Left renal pelvis (tissue), 4 donors: ENCODE results near the gene RBM20. TPM values are rescaled to one million over a fixed set of nuclear protein-coding genes. Genes with fewer than 3 reads are reported as not detected.
A peak's percentile ranks its signal among the peaks of the same experiment; 100 is the strongest.

Experiments used
- DNase-seq, 4 donors: peaks; one replicate each; pipeline ENCODE4 v3.0.0-alpha.2; 2013; ENCODE audit warnings: low read depth in 4 of 4, low spot score in 3 of 4
- polyA plus RNA-seq, 4 donors: library from polyadenylated mRNA; unstranded; fragments of 120-200 nt; gene quantifications; one replicate each; pipeline ENCODE4 v1.2.1, GENCODE V29; 2013; ENCODE audit not compliant: insufficient read length in 4 of 4

RBM20 gene
- polyA plus RNA-seq, 4 donors, result 2.1 to 7.0 (median 5.1) TPM

DNA sequence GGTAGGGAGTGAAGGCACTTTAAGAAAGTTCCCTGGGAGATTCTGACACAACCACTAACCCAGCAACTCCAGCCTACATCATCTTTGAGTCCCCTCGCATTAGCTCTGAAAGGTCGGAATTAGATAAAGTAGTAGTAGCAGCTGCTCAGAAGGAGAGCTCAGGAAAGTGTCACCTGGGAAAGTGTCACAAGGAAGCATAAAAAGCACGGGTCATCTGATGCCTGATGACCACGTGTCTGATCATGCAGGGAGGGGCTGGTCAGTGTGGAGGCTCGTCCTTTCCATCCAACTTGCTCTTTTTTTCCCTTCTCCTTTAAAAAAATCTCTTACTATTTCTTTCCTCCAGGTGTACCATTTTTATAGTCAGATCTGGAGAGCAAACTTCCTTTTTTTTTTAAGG, 180.5 kb downstream of the RBM20 start:
- DNase-seq, result no peak

DNA sequence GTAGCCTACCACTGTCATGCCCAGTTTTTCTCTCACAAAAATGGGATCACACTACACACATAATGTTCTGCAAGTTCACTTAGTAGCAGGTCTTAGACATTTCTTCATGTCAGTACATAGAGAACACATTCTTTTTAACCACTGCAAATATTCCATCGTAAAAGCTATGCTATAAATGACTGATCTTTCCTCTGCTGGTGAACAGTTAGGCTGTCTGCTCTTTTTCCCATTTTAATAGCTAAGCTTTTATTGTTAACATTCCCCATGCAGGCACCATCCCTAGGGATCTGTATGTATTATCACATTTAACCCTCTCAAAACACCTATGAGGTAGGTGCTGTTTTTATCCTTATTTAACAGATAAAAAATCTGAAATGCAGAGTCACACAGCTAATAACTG, 181.4 kb downstream of the RBM20 start:
- DNase-seq, result no peak

DNA sequence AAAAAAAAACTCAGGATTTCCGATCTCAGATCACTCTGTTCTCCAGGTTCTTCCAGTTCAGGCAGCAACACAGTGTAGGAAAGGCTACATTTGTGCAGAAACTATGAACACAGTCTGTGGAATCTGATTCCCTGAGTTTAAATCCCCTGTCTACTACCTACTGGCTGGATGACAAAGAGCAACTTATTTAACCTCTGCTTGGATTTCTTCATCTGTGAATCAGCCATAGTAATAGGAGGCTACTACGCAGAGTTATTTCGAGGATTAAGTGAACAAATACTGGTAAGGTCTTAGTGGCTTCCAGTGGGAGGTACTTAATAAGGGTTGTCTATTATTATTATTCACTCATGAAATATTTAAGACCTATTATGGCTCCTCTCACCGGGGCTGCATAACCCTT, 183.3 kb downstream of the RBM20 start:
- no peak for DNase-seq

DNA sequence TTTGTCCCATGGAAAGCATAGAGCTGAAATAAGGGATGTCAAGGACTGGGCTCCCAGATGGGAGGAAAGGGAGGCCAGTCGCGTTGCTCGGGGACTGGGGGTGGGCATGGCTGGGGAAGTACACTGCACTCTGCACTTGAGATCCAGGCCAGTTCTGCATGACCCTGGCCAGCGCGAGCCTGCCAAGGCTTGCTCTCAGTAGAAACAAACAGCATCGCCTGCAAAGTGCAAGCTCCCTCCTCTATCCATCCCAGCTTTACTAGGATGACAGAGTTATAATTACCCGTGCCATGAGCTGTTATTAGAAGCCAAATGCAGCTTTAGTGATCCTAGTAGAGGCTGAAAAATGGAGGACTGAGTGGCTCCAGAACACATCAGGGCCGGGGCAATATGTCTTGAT, 183.7 kb downstream of the RBM20 start:
- DNase-seq, result no peak

DNA sequence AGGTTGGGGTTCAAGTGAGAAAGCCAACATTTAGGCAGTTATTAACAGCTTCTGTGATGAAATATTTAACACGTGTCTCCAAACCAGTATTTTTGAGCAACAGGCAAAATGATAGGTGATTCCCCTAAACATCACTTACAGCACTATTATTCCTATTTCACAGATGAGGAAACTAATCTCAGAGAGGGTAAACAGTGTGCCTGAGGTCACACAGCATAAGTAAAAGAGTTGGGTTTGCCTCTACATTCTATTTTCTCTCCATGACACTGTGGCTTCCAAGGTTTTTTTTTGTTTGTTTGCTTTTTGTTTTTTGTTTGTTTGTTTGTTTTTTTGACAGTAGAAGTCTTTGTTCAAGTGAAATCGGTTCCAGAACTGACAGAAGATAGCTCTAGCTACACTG, 184.4 kb downstream of the RBM20 start:
- DNase-seq, result no peak

DNA sequence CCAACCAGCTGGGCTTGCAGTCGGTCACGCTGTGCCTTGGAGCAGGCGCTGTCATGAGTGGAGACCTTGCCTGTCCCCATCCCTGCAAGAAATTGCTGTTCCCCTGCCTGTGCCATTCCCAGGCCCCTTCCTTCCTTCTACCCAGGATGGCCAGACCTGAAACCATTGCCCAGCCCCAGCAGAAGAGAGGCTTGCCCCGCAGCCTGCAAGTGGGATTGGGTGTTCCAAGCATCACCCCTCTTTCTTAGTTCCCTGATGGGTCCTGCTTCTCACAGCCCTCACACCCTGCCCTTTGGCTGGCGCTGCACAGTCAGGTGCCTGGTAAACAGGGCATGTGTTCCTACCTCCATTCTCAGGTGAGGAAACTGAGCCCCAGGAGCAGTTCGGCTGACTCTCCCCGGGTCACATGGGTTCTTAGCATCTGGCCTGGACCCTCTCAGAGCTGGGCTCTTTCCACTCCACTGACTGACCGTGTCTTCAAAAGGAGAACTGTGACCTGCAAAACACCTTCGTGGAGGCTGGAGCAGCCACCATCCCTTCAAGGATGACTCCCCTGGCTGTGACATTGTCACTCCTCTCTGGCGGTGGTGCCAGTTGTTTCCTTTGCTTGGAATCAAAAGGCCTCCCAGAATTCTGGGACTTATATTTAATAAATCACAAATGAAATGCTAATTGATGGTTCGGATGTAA, 185.7 kb downstream of the RBM20 start:
- DNase-seq, result no peak

DNA sequence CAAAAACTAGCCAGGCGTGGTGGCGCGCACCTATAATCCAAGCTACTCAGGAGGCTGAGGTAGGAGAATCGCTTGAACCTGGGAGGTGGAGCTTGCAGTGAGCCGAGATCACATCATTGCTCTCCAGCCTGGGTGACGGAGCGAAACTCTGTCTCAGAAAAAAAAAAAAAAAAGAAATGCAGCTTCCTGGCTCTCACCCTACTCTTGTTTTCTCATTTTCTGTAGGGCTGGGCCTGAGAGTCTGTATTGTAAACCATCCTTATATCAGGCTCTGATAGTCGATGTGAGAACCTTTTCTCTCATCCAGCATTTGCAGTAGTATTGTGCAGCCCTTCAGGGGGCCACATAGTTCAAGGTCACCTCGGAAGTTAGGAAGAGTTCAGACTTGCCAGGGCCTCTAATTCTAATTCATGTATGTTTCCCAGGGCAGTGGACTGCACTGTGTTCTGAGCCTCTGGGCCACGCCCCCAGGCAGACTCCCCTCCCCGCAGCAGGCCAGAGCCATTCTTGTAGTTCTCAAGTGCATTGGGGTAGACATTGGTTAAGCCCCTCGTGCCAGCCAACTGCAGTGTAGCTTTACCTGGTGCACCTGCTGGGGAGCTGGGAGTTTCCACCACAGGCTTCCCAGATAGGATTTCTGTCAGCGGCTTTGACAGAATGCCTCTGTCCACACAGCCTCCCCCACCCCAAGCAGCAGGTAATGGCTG, 189.3 kb downstream of the RBM20 start:
- DNase-seq, result no peak

DNA sequence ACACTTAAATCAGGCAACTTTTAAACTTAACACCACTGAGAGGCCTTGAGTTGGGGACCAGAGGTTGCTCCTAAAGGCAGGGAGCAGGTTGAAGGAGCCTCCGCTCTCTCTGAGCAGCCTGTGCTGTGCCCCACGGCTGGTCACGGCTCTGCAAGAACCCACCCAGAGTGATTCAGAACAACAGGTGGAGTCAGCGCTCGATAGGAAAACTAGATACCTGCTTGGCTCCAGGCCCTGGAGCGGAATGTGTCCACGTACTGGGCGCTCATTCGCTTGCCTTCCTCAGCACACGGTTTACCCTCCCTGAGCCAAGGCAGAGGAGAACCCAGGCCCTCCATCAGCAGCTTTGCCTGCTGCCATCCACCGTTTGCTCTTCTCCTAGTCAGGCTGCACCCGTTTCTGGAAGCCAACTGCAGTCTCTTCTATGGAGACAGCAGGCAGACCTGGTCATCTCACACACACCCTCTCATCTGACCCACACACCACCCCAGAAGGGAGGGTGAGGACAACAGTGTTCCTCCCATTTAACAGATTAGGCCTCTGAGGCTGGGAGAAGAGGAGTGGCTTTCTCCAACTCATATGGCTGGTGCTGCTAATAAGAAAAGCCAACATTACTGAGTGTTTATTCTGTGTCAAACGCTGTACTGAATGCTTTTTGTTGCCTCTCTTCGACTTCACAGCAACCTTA, 189.9 kb downstream of the RBM20 start:
- DNase-seq, result no peak

DNA sequence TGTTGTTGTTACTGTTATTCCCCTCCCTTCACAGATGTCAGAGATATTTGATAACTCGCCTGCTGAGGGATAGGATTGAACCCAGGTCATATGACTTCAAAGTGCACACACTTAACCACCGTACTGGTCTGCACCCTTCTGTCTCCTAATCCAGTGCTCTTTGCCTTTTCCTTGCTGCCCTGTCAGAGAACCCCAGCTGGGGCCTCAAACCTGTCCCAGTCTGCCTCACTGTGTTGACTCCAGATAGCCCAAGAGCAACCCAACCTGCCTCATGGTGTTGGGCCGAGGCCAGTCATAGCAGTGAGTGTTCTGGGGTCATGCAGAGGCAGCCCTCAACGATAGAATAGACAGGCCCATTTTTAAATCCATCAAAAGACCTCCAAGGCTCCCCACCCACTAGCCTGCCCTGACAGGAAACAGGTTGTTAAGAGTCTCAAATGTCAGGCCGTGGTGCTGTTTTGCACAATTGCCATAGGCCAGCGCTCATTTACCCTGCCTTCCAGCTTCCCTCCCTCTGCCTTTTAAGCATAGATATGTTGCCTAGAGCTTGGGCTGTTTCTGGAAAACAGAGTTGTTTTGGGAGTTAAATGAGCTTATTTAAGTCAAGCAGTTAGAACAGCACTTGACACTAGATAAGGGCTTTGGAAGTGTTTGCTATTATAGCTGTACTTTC, 190.6 kb downstream of the RBM20 start:
- DNase-seq, result peak in 3 of 4 donors; percentile 69 to 85 (median 76)

DNA sequence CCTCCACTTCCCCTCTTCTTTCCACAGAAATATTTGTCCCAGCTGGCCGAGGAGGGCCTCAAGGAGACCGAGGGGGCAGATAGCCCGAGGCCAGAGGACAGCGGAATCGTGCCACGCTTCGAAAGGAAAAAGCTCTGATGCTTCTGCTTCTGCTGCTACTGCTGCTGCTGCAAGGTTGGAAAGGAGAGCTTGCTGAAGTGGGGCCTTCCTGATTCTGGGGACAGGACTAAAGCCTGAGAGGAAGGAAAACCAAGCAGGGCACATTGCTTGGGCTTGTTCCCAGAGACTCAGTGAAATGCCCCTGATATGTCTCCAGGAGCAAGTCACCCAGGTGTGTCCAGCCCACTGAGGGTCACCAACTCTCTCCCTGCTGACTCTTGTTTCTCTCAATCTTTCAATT, 191.7 kb downstream of the RBM20 start:
- no peak for DNase-seq

DNA sequence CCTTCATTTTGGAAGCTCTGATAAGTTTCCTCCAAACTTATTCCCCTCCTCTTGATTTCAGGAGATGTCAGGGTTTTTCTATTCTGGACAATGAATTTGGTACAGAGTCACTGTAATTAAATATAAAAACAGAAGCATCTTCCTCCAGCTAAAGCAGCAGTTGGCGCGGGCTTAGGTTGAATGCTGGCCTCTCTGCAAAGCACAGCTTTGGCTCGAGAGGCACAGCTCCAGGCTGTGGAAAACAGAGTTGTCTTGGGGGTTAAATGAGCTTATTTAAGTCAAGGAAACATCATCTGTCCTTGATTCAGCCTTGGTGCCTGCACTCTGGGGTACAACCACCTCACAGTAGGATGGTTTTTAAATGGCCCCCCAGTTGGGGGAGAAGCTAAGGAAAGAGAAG, 192.6 kb downstream of the RBM20 start:
- no peak for DNase-seq

DNA sequence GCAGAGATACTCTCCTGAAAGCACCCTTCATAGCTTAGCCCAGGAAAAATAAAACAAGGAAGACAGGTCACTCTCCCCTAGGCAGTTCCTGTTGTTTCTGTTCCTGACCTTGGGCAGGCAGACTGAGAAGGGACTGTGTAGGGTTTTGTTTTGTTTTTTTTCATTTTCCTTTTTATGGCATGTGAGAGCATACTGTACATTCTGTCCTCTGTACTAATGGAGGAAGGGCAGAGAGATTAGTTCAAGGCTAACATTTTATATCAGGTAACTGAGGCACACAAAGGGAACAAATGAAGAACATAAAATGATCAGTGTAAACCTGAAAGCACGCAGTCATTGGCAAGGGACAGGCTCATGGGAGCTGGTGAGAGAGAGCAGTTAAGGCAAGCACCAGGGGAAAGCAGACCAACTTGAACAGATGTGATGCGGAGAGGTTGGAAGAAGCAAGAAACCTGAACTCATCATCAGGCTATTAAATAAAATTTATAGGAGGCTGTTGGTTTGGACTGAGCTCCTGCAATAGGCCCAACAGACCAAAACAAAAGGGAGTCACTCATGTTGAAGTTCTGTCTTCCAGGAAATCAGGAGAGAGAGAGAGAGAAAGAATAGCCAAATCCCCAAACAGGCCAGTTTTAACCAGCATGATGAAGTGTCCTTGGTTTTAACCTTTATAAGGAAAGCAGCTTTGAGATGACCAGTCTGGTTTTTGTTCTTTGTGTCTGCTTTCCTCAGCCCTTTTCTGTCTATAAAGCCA, 193.5 kb downstream of the RBM20 start:
- DNase-seq, result no peak

DNA sequence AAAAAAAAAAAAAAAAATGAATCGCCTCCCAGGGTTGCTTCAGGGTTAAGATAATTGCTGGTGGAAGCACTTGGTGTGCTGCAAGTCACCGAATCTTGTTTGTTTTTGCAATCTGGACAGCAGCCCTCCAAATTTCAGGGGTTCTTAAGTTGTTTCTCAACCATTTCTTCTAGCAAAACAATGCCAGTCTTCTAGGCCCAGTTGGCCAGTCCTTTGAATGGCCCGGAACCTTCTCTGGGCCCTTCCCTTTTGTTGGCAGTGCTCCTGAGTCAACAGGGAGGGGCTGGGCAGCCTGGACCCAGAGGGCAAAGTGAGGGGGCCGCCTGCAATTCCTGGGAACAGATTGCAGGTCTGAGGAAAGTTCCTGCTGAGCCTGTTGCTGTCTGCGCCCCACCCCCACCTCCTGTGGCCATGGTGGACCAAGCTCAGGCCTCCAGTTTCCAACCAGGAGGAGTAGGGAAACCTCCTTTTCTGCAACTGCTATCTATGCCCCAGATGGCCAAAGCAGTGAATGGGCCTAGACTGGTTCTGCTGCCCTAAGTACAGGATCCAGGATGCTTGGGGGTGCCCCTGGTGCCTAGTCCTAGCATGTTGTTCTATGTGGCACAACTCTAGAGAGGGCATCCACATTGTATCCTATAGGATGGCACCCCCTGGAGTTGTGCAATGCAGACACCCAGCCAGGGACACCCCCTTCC, 196.2 kb downstream of the RBM20 start:
- no peak for DNase-seq

DNA sequence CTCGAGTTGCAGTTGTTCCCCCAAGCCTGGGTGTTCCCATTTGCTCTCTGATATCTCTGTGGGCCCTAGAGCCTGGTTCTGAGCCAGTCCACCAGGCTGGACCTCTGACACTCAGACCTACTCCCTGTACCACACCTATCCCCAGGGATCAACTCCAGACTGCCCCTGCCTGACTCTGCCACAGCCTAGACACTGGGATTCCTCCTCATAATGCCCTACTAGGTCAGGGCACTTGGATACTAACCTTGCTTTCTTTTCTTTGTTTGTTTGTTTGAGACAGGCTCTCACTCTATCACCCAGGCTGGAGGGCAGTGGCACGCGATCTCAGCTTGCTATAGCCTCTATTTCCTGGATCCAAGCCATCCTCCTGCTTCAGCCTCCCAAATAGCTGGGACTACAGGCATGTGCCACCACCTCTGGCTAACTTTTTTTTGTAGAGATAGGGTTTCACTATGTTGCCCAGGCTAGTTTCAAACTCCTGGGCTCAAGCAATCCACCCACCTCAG, 196.8 kb downstream of the RBM20 start:
- no peak for DNase-seq

DNA sequence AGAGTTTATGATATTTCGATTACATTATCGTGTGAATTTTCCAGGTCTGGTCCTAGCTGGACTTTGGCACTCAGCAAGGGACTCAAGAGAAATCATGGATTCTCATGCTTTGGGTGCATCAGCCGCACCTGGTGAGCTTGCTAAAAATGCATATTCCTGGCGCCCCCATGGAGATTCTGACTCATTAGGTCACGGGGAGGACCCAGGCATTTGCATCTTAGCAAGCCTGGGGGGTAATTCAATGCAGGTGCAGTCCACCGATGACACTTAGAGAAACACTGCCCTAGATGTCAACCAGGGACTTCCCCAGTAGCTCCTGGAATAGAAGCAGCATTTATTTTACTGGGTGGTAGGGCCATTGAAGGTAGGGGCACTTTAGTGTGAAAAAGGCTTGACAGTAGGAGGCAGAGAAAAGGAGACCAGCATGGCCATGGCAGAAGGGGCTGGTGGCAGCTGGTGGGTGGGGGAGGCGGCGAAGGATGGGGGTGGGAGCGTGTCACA, 197.7 kb downstream of the RBM20 start:
- no peak for DNase-seq

DNA sequence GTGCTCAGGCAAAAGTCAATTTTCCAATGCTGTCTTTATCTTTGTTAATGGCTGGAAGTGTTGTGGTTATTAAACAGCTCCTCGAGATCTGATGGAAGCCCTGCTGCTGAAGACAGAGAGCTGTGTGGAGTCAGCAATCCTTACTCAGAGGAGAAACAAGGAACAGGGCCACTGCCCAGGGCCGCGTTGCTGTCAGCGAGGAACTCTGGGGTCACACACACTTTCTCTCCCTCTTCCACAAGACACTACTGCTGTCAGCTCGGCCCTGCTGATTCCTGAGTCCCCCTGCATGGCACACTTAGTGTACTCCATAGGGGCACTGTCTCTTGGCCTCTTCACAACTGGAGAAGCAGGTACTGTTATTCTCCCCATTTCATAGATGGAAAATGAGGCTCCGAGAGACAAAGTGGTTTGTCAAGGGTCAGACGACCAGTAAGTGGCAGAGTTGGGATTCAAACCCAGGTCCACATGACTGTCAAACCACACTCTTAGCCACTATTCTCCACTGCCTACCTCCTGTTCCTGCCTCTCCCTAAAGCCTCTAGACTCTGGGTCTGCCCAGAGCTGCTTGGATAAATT, 198.3 kb downstream of the RBM20 start:
- DNase-seq, result no peak

DNA sequence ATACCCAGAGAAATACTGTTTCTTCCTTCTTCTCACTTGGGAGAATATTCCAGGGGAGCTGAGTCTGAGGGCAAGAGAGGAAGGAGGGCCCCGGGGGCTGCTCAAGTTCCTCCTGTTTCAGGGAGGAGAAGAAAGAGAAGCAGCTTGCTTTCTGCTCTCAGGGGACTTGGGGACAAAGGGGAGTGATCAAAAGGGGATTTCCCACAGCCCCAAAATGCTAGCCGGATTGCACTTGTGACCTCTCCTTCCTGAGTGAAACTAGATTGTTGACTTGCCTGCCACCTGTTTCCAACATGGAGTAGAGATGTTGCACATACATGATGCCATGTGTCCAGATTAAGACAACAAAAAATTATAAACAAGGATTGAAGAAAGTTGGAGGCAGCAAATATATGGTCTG, 198.9 kb downstream of the RBM20 start:
- no peak for DNase-seq

DNA sequence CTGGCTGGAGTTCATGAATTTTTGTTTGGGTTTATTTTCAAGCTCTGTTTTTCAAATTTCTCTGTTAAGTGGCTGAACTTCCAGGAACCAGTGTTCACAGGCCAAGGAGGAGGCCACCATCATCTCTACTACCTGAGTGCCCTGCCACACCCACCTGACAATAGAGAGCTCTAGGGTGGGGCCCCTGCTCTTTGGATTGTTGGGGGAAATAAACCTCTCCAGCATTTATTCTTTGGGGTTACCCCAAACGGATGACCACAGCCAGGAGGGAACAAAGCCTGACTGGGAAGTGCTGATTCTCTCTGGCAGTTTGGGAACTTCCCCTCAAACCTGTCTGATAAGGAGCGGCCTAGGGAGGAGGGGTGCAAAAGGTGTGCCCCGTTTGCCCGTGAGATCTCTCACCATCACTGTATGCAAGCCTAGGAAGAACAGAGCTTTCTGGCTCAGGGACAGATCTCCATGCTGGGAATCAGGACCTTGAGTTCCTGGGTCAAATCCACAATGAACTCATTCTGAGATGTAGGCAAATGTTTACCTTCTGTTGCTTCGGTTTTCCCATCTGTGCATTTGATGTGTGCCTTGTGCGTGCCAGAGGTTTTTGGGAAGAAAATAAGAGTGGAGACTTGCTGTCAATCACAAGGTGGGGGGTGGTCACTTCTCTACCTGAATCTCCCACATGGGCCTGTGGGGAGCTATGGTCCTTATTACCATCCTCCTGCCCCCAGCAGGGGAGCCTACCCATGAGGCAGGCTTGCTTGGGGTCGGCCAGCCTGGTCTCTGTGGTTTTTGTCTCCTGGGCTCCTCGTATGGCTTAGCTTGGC, 199.9 kb downstream of the RBM20 start:
- DNase-seq, result no peak

DNA sequence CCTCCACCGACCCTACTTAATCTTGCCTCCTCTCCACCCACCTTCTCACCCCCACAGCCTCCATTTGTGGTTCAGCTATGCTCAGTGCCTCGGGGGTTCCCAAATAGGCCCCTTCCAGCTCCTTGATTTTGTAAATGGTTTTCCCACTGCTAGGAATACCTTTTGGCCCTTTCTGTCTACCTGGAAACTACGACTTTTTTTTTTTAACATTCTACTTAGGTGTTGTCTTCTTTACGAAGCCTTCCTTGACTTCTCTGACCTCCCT, 200.4 kb downstream of the RBM20 start:
- no peak for DNase-seq
